Measurements from ENCODE around the gene ETV3. TPM values are rescaled to one million over a fixed set of nuclear protein-coding genes. Genes with fewer than 3 reads are reported as not detected.
"Not testable (repeated sequence)": the region's sequence is repeated elsewhere in the genome, so short reads cannot be mapped to it uniquely, and the experiment has no call there.

ETV3 gene
- total RNA-seq, 1 donor from 2014 or later, result 16.8 TPM

DNA sequence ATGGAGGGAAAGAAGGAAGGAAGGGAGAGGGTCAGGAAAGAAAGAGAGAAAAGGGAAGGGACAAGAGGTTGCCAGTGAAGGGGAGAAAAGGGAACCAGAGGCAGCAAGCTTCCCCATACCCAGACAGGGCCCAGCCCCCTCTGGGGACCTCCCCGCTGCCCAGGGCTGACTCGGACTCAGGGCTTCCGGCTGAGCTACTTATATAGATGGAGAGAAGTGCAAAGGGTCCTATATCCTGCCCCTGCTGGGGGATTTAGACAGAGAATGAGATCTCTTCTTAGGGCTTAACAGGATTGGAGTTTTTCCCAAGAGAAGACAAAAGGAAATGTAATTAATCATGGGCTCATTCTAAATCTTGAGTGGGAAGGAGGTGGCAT, 38.6 kb downstream of the ETV3 start, which contains the start of gene ETV3L:
Gene ETV3L, minus strand, starts transcription at position 176 of the 377 bp plus-strand sequence. CDS start 285 bp downstream, outside the sequence.
- intact Hi-C loops (cut with micrococcal nuclease), result no loop called here
- ATAC-seq (peak; percentile 52), DNase-seq (peak; percentile 42)

DNA sequence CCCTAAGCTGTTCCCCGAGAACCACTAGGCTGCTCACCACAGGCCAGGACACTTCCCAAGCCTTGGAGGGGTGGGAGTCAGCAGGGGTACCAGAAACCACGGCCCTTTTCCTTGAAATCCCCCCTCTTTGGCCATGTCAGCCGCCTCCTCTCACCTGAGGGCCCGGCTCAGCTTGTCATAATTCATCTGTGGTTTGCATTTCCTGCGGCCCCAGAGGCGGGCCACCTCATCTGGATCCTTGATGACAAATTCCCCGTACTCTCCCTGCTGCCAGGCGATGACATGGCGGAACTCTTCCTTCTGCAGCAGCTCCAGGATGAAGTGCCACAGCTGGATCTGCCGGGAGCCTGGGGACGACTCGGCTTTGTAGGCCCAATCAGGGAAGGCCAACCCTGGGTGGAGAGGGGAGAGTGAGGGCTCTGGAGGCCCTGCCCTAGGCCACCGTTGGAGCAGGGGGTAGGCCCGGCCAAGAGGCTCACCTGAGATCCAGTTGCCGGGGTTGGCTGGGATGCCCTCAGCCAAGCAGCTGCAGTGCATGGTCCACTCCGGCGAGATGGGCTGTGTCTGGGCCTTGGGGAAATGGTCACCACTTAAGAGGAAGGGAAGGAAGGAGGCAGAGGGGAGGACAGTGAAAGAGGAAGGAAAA, 39.1 kb downstream of the ETV3 start:
- ATAC-seq; DNase-seq; intact Hi-C loops (cut with micrococcal nuclease): not testable (repeated sequence)

DNA sequence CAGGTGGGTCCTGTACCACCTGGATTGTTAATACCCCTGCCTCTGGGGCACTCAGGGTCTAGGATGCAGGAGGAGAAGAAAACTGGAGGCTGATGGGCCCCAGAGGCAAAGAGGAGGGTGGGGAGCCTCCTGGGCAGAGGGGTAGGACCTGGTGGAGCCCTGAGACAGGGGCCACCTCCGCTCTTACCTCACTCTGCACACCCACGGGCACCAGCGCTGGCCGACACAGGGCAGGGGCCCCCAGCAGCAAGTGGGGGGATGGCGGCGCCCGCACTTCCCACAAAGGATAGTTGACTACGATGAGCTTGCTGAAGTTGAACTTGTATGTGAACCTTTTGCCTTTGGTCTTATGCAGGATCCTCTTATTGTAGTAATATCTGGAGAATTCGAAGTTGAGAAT, 39.7 kb downstream of the ETV3 start:
- ATAC-seq, result no peak
- DNase-seq, result no peak
- intact Hi-C loops (cut with micrococcal nuclease), result no loop called here

- DNase-seq (no peak), ATAC-seq (no peak)
- intact Hi-C loops (cut with micrococcal nuclease), result no loop called here
Observed at GRCh38 chr1:157097692-157098091, 40.5 kb downstream of the ETV3 start.

DNA sequence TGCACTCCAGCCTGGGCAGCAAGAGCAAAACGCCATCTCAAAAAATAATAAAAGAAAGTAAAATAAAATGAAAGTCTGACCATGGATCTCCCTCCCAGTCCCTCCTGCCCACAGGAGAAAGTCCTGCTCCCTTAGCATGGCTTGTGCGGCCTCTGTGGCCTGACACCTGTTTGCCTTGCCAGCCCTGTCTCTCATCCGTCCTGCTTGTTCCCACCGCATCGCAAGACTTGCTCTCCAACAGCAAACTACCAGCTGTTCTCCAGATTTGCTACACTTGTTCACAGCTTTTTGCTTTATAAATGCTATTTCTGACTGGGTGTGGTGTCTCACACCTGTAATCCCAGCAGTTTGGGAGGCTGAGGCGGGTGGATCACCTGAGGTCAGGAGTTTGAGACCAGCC, 41.3 kb downstream of the ETV3 start:
- DNase-seq (no peak), ATAC-seq (no peak)
- intact Hi-C loops (cut with micrococcal nuclease), result no loop called here

DNA sequence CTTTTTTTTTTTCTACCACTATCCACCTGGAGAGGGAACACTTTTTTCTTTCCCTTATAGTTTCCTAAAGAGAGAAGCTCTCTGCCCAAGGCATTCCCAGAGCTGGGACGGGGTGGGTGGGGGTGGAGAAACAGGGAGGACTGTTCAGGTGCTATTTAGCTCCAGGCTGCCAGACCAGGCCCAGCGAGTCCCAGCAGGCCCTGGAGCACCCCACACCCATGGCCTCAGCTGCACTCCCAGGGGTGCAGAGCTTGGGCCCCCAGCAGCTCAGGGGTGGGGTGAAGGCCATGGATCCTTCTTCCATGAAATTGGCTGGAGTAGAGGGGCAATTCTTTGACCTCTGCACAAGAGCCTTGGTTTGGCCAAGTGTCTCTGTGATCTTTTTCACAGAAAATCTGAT, 42.6 kb downstream of the ETV3 start:
- DNase-seq (no peak), ATAC-seq (no peak)
- intact Hi-C loops (cut with micrococcal nuclease), result no loop called here

GRCh38 chr1:157095091-157095490, 43.1 kb downstream of the ETV3 start:
- intact Hi-C loops (cut with micrococcal nuclease), result no loop called here
- ATAC-seq, result no peak
- no peak for DNase-seq

- DNase-seq, result peak; percentile 76
- intact Hi-C loops (cut with micrococcal nuclease), result loop anchor here (5.0 kb wide), 1 partner anchor 64 kb away; no protein-coding TSS in a partner anchor
- peak; percentile 76 for ATAC-seq
Observed at GRCh38 chr1:157092831-157093230, 45.4 kb downstream of the ETV3 start.

DNA sequence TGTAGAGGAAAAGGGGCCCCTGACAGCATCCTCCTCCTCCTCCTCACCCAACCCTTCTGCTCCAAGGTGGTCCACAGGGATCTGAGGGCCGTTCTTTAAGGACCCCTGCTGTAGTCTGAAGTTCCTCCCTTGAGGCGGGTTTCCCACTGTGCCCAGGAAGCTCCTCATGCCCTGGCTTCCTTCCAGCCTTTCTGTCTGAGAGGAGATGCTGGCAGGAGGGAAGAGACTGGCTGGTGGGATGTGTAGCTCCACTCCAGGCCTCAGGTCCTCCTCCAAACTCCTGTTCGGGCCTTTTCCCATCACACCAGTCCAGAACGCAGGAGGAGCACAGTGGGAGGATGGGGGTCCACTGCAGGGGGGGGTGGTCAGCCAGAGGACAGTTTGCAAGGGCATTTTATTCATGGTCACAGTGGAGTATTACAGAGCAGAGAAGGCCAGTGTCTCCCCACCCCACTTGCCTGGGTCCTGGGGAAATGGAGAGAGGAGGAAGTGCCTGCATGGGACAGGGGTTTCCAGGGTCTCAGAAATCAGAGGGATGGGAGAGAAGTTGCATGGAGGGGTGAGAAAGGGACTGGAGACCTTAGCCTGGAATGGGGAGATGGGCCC, 46.4 kb downstream of the ETV3 start:
- no peak for DNase-seq
- ATAC-seq, result no peak
- intact Hi-C loops (cut with micrococcal nuclease), result loop anchor here (5.0 kb wide), 1 partner anchor 66 kb away; no protein-coding TSS in a partner anchor

- ATAC-seq (no peak), DNase-seq (no peak)
- intact Hi-C loops (cut with micrococcal nuclease), result loop anchor here (5.0 kb wide), 1 partner anchor 66 kb away; no protein-coding TSS in a partner anchor
Observed at GRCh38 chr1:157091186-157091585, 47.0 kb downstream of the ETV3 start.

- no peak for DNase-seq
- intact Hi-C loops (cut with micrococcal nuclease), result loop anchor here (5.0 kb wide), 1 partner anchor 67 kb away; no protein-coding TSS in a partner anchor
Observed at GRCh38 chr1:157090771-157091170, 47.4 kb downstream of the ETV3 start.

DNA sequence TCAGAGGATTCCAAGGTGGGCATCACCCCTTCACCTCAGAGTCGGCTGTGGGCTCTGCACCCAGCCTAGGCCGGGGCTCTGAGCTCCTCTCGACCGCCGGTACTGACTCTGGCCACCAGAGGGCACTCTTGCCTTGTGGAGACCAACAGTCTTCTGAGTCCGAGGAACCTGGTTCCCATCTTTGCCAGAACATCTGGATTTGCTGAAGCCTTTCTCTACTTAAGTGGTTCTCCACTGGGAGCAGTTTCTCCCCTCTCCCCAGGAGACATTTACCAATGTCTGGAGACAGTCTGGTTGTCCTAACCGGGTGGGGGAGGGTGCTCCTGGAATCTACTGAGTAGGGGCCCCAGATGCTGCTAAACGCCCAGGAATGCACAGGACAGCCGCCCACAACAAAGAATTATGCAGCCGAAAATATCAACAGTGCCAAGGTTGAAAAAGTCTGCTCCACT, 48.0 kb downstream of the ETV3 start:
- intact Hi-C loops (cut with micrococcal nuclease), result loop anchor here (5.0 kb wide), 1 partner anchor 67 kb away; no protein-coding TSS in a partner anchor
- ATAC-seq, result peak; percentile 89

More at GRCh38 chr1:157090771-157091170, 47.4 kb downstream of the ETV3 start:
- no peak for ATAC-seq

GRCh38 chr1:157089789-157090188, 48.4 kb downstream of the ETV3 start:
- DNase-seq (no peak), ATAC-seq (no peak)
- intact Hi-C loops (cut with micrococcal nuclease), result loop anchor here (5.0 kb wide), 1 partner anchor 68 kb away; no protein-coding TSS in a partner anchor

More for the DNA sequence above, 48.0 kb downstream of the ETV3 start:
- peak; percentile 91 for DNase-seq

GRCh38 chr1:157088607-157089006, 49.6 kb downstream of the ETV3 start:
- intact Hi-C loops (cut with micrococcal nuclease), result no loop called here
- no peak for DNase-seq
- ATAC-seq, result no peak

DNA sequence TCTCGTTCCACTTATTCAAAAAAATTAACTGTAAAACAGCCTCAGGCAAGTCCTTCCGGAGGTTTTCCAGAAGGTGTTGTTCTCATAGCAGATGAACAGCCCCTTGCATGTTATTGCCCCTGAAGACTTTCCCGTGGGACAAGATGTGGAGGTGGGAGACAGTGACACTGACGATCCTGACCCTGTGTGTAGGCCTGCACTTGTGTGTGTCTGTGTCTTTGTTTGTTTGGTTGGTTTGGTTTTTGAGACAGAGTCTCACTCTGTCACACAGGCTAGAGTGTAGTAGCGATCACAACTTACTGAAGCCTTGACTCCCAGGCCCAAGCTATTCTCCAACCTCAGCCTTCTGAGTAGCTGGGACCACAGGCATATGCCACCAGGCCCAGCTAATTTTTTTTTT, 51.2 kb downstream of the ETV3 start:
- intact Hi-C loops (cut with micrococcal nuclease), result no loop called here
- no peak for ATAC-seq
- no peak for DNase-seq

DNA sequence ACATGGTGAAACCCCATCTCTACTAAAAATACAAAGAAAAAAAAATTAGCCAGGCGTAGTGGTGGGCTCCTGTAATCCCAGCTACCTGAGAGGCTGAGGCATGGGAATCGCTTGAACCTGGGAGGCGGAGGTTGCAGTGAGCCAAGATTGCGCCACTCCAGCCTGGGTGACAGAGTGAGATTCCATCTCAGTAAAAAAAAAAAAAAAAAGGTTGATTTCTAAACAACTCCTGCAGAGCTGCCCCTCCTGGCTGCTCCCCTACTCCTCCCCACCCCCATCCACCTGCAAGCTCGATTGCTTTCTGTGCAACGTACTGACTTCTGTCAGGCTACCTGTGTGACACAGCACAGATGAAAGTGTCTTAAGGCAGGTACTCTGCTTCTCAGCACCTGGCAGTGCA, 51.9 kb downstream of the ETV3 start:
- ATAC-seq, result no peak
- intact Hi-C loops (cut with micrococcal nuclease), result no loop called here

DNA sequence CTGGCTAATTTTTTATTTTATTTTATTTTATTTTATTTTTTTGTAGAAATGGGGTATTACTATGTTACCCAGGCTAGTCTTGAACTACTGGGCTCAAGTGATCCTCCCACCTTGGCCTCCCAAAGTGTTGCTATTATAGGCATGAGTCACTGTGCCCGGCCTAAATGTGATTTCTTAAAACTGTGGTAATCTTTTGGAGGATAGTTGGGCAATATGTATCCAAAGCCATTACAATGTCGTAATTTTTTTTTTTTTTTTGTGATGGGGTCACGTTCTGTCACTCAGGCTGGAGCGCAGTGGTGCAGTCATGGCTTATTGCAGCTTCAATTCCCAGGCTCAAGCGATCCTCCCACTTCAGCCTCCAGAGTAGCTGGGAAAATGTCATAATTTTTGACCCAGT, 52.8 kb downstream of the ETV3 start:
- ATAC-seq (no peak), DNase-seq (no peak)
- intact Hi-C loops (cut with micrococcal nuclease), result no loop called here

More for the DNA sequence above, 51.9 kb downstream of the ETV3 start:
- DNase-seq, result no peak

DNA sequence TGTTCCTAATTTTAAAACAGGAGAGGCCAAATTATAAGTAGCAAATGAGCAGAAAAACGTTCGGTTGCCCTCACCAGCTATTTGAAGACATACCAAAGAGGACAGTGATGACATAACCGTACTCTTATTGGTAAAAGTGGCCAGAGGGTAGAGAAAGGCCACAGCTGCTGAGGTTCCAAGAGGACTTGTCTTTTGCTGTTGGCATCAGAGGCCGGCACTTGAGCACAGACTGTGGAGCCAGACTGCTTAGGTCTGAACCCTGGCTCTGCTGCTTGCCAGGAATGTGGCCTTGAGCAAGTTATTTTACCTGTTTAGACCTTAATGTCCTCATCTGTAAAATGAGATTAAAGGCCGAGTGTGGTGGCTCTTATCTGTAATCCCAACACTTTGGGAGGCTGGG, 53.5 kb downstream of the ETV3 start:
- ATAC-seq (no peak), DNase-seq (no peak)
- intact Hi-C loops (cut with micrococcal nuclease), result no loop called here

- intact Hi-C loops (cut with micrococcal nuclease), result no loop called here
- no peak for DNase-seq
- ATAC-seq, result no peak
Observed at GRCh38 chr1:157081707-157082106, 56.5 kb downstream of the ETV3 start.

GRCh38 chr1:157080714-157081113, 57.5 kb downstream of the ETV3 start:
- intact Hi-C loops (cut with micrococcal nuclease), result no loop called here
- DNase-seq (no peak), ATAC-seq (no peak)

- DNase-seq (no peak), ATAC-seq (no peak)
- intact Hi-C loops (cut with micrococcal nuclease), result no loop called here
Observed at GRCh38 chr1:157077394-157077793, 60.8 kb downstream of the ETV3 start.
